ENCODE measurements around the gene RANBP1.

GRCh38 chr22:20071524-20071972, 44.4 kb upstream of the RANBP1 start:
- TF ChIP-seq GATA2 (IDR thresholded peaks at IDR 0.05; ENCODE audit: low read depth, low read length) (no peak), GATA3 (IDR thresholded peaks at IDR 0.05; ENCODE audit: low read depth, low read length) (no peak)

Measured in SH-SY5Y (cell line).